Hepatocyte (in vitro differentiated cells): ENCODE measurements around the gene TAF10.
A peak's percentile ranks its signal among the peaks of the same experiment; 100 is the strongest.

ENCODE experiments used
- CTCF ChIP-seq: fragments of 200-600 bp; sonication (generic); IDR thresholded peaks from 2 replicates; pipeline ENCODE4 v1.5.1; 2016; ENCODE audit warnings: antibody characterized with exemption, mild to moderate bottlenecking; ENCODE audit not compliant: poor library complexity
- EZH2phosphoT487 ChIP-seq: fragments of 200-600 bp; sonication (generic); IDR thresholded peaks from one replicate; pipeline ENCODE4 v1.6.1; 2018; ENCODE audit warnings: antibody characterized with exemption, mild to moderate bottlenecking, low read depth, moderate library complexity; ENCODE audit not compliant: unreplicated experiment, severe bottlenecking

DNA sequence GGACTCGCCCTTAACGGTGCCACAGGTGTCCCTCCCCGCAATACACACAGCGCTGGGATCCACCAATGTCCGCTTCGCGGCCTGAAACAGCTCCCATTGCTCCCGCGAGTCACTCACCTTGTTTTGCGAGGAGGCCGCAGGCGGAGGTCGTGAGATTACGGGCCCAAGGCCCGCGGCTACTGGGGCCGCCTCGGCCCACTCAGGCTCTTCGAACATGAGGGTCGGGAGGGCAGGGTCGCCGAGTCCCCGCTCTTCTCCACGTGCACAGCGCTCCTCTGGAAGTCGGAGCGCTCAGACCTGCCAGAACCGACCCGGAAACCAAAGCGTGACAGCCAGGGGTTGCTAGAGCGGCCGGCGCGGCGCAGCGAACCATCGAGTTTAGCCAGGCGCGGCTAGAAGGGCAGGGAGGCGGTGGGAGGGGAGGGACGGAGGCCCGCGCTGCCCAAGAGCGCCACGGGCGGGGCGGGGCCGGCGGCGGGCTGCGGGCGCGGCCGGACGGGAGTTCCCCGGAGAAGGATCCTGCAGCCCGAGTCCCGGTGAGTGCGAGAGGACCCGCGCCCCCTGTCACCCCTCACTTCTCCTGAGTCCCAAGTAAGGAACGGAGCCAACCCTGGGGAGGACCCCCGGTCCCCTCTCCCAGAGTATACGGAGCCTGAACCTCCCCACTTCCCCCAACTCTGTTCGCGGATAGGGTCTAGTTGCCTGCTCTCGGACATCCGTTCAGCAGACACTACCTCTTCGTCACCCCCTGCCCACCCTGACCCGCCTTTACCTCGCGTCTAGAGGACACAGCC, 8.5 kb downstream of the TAF10 start, which contains the start of the genes ILK and RRP8:
- TF ChIP-seq CTCF (peak; percentile 12), EZH2phosphoT487 (no peak)
